ENCODE measurements around the gene GATB. TPM values are rescaled to one million over a fixed set of nuclear protein-coding genes. Genes with fewer than 3 reads are reported as not detected.

Gene GATB
- total and polyA plus RNA-seq, 2 experiments from 2014 or later = 19.4 to 20.1 TPM

DNA sequence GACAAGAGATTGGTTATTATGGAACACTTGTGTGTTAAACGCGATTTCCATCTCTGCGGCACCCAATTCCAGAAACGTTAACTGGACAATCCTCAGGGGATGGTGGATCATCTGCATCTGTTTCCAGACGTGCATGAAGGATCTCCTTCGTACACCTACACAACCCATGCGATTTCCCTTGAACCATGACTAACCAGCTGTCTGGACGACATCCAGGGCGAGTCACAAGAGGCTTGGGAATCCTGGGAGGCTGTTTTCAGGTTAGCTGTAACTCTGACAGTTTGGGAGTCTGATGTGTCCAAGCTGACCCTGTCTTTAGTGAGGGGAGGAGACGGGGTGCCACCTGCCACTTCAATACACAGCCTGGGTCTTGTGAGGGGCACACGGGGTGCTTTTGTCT is 84.5 kb downstream of the GATB start:
- Histone ChIP-seq H3K9me2 (replicated peaks; ENCODE audit: insufficient read depth) (no peaks in the 10 kb centered on the region), H4K20me1 (ENCODE audit: insufficient read depth, poor library complexity, severe bottlenecking) (no peaks in the 10 kb centered on the region), H3K4me3 (no peak overlapping the region), H3K9me3 (ENCODE audit: low read depth) (no peaks in the 10 kb centered on the region), H3K36me3 (replicated peaks; ENCODE audit: insufficient read depth, low read depth) (no peaks in the 10 kb centered on the region), H3K27ac (no peak overlapping the region), H2AFZ (no peak overlapping the region), H3K27me3 (no peaks in the 10 kb centered on the region), H3K79me2 (no peaks in the 10 kb centered on the region), H3K4me2 (no peak overlapping the region), H3K4me1 (ENCODE audit: insufficient read depth) (peaks cover 13% of the 10 kb centered on the region)
- TF ChIP-seq EZH2 (IDR thresholded peaks at IDR 0.05; ENCODE audit: borderline replicate concordance) (no peak), EZH2phosphoT487 (IDR thresholded peaks at IDR 0.05; ENCODE audit: low read depth, severe bottlenecking, unreplicated experiment) (no peak)
- TF ChIP-seq, protein P1, sequence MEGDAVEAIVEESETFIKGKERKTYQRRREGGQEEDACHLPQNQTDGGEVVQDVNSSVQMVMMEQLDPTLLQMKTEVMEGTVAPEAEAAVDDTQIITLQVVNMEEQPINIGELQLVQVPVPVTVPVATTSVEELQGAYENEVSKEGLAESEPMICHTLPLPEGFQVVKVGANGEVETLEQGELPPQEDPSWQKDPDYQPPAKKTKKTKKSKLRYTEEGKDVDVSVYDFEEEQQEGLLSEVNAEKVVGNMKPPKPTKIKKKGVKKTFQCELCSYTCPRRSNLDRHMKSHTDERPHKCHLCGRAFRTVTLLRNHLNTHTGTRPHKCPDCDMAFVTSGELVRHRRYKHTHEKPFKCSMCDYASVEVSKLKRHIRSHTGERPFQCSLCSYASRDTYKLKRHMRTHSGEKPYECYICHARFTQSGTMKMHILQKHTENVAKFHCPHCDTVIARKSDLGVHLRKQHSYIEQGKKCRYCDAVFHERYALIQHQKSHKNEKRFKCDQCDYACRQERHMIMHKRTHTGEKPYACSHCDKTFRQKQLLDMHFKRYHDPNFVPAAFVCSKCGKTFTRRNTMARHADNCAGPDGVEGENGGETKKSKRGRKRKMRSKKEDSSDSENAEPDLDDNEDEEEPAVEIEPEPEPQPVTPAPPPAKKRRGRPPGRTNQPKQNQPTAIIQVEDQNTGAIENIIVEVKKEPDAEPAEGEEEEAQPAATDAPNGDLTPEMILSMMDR (IDR thresholded peaks at IDR 0.05; ENCODE audit: poor library complexity) = no peak
- no peak for DNase-seq (ENCODE audit: low spot score)
- WGBS (ENCODE audit: low lambda C conversion rate, missing lambda C conversion rate) = 88% methylated on average over 11 of the region's 11 CpGs

GRCh38 chr4:151675411-151675971 is 85.3 kb downstream of the GATB start:
- no peak for DNase-seq (ENCODE audit: low spot score)
- Histone ChIP-seq H3K79me2 (no peaks in the 10 kb centered on the region), H3K27me3 (no peaks in the 10 kb centered on the region), H3K4me1 (ENCODE audit: insufficient read depth) (peaks cover 13% of the 10 kb centered on the region), H3K36me3 (replicated peaks; ENCODE audit: insufficient read depth, low read depth) (no peaks in the 10 kb centered on the region), H3K9me3 (ENCODE audit: low read depth) (no peaks in the 10 kb centered on the region), H3K9me2 (replicated peaks; ENCODE audit: insufficient read depth) (no peaks in the 10 kb centered on the region), H4K20me1 (ENCODE audit: insufficient read depth, poor library complexity, severe bottlenecking) (no peaks in the 10 kb centered on the region), H3K4me2 (peak overlapping the region; percentile 71), H2AFZ (no peak overlapping the region), H3K27ac (no peak overlapping the region), H3K4me3 (no peak overlapping the region)
- TF ChIP-seq EZH2 (IDR thresholded peaks at IDR 0.05; ENCODE audit: borderline replicate concordance) (no peak), EZH2phosphoT487 (IDR thresholded peaks at IDR 0.05; ENCODE audit: low read depth, severe bottlenecking, unreplicated experiment) (no peak)
- TF ChIP-seq, protein P1 (IDR thresholded peaks at IDR 0.05; ENCODE audit: poor library complexity) = no peak
- 59% methylated on average over 9 of the region's 9 CpGs for WGBS (ENCODE audit: low lambda C conversion rate, missing lambda C conversion rate)

GRCh38 chr4:151674804-151675391 is 85.9 kb downstream of the GATB start:
- peak overlapping the region; percentile 71 for H3K4me2 ChIP-seq
- H3K27me3 ChIP-seq = no peaks in the 10 kb centered on the region
- no peaks in the 10 kb centered on the region for H3K79me2 ChIP-seq
- H4K20me1 ChIP-seq (ENCODE audit: insufficient read depth, poor library complexity, severe bottlenecking) = no peaks in the 10 kb centered on the region
- TF ChIP-seq EZH2 (IDR thresholded peaks at IDR 0.05; ENCODE audit: borderline replicate concordance) (no peak), EZH2phosphoT487 (IDR thresholded peaks at IDR 0.05; ENCODE audit: low read depth, severe bottlenecking, unreplicated experiment) (no peak)
- TF ChIP-seq, protein P1 (IDR thresholded peaks at IDR 0.05; ENCODE audit: poor library complexity) = no peak
- H3K9me3 ChIP-seq (ENCODE audit: low read depth) = no peaks in the 10 kb centered on the region
- WGBS (ENCODE audit: low lambda C conversion rate, missing lambda C conversion rate) = 43% methylated on average over 19 of the region's 19 CpGs
- H3K36me3 ChIP-seq (replicated peaks; ENCODE audit: insufficient read depth, low read depth) = no peaks in the 10 kb centered on the region
- peaks cover 13% of the 10 kb centered on the region for H3K4me1 ChIP-seq (ENCODE audit: insufficient read depth)
- no peak overlapping the region for H3K4me3 ChIP-seq
- H2AFZ ChIP-seq = peak overlapping the region; percentile 4
- DNase-seq (ENCODE audit: low spot score) = peak; percentile 83
- H3K27ac ChIP-seq = peak overlapping the region; percentile 14
- no peaks in the 10 kb centered on the region for H3K9me2 ChIP-seq (replicated peaks; ENCODE audit: insufficient read depth)

Measured in hepatocyte (in vitro differentiated cells).